Activated CD4-positive, CD25-positive, alpha-beta regulatory T cell treated with anti-CD3 and anti-CD28 coated beads, Interleukin-2, amount 50 U/mL, for 24 hours (primary cell): ENCODE results near the gene FOXK2.

Source experiments
- ATAC-seq, 2 donors: fragments of 150-1000 bp; cut with Tn5 transposase; one replicate each; pipeline ENCODE4 v1.10.0; 2021; ENCODE audit warnings: mild to moderate bottlenecking in 1 of 2, moderate library complexity in 1 of 2

FOXK2 gene

DNA sequence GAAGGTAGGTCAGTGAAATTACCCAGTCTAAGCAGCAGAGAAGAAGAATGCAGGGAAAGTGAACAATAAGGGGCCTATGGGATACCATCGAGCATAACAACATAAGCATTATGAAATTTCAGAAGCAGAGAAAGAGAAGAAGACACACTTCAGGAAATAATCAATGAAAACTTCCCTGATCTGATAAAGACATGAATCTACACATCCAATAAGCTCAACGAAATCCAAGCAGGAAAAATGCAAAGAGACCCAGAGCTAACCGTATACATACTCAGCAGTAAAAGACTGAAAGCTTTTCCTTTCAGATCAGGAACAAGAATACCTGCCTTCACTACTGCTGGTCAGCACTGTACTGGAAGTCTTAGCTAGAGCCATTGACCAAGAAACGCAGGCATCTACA lies 90.1 kb downstream of the FOXK2 start:
- no peak for ATAC-seq

DNA sequence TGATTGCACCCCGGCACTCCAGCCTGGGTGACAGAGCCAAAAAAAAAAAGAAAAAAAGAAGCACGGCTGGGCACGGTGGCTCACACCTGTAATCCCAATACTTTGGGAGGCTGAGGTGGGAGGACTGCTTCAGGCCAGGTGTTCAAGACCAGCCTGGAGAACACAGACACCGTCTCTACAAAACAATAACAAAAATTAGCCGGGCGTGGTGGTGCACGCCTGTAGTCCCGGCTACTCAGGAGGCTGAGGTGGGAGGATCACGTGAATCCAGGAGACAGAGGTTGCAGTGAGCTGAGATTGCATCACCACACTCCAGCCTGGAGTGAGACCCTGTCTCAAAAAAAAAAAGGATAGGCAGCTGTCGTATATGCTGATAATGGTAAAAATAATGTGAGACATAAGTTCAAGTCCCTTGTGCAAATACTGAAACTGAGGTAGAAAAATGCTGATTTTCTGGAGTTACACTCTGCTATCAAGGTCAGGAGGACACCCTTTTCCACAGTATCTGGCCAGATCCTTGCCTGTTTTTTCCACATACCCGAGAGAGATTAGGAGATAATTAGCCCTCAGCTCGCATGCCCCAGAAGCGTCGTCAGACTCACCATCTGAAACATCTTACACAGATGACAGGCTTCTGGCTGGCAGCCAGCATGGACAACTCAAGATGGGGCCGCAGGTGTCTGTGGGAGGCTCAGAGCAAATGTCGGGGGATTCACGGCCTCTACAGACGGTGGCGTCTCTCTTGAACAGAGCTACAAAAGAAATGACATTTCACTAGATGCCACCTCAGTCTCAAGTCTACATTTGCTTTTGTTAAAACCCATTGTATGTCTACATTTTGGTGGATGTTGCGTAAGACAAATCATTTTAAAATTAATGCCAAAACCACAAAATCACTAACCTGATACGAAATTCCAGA lies 91.9 kb downstream of the FOXK2 start:
- no peak for ATAC-seq

DNA sequence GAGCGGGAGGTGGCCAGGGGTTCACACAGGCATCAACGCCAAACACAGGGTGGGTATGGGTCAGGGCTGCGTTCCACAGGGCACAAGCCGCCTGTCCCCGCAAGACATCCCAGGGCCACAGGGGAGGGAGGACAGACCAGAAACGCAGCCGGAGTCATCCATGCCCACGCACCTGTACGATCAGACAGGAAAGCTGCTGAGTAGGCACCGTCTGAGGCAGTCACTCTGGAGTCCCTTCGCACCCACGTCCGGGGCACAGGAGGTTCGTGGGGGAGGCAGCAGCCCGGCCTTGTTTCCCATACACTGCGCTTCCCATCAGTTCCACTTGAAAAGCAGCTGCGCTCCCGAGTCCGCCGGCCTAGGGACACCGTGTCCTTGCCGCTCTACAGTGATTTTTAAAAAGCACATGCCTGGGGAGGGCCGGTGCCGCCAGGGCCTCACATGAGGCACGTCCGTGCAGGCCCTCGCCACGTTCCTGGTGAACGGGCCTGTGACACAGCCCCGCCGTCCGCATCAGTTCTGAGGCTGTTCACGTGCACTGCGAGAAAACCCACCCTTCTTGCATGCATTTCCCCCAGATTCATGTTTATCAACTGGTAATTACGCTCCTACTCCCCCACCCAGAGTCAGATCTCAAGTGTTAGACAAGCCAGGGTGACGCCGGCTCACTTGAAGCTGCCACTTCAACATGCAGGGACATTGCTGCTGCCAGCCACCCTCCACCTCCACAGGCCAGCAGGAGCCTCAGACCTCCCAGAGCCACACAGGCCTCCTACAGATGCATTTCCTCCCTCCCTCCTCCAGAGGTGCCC lies 94.0 kb downstream of the FOXK2 start:
- no peak for ATAC-seq

DNA sequence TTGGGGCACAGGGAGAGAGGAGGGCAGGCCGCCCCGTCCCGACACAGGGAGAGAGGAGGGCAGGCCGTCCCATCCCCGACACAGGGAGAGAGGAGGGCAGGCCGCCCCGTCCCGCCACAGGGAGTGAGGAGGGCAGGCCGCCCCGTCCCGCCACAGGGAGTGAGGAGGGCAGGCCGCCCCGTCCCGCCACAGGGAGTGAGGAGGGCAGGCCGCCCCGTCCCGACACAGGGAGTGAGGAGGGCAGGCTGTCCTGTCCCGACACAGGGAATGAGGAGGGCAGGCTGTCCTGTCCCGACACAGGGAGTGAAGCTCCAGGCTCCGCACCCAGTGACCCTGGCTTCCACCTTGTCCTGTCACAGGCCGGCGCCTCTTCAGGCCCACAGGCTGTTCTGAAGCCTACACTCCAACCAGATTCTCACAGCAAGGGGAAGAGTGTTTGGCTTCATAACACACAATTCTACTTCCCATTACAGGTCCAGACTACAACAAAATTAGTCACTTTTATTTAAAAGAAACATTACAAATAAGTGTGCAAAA lies 94.6 kb downstream of the FOXK2 start:
- ATAC-seq = no peak

DNA sequence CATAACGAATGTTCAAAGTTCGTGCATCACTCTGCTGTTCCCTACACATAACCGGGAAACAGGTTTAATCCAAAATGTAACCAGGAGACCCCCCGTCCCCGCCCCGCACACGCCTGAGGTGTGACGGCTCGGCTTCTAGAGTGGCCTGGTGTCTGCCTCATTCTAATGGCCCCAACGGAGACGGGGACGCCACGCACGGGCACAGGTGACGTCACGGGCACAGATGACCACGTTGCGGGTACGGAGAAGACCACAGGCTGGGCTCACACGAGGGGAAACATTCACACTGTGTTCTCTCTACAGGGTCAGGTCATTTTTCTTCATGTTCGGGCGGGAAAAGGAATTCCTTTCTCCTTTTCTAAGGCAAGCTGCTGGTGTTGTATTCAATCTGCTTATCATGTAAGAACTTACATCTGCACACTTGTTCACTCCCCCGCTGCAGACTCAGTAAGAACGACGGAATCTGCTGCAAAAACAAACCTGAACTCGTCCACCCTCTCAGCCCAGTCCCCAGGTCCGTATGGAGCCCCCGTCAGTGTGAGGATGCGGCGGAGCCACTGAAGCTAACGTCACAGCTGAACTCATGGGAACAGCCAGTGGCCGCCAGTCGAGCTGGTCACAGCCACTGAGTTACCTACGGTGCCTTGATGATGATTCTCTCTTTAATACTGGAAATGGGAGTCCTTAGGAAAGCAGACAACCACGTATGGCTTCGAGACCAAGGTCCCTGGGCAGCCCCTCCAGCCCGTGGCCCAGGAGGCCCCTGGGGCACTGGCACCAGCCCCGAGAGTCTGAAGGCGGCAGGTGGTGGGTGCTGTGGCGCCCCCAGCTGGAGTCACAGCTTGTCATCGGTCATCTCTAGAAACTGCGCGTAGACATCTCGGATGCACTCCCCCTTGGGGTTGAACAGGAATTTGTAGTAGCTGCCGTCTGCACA lies 95.8 kb downstream of the FOXK2 start:
- no peak for ATAC-seq

DNA sequence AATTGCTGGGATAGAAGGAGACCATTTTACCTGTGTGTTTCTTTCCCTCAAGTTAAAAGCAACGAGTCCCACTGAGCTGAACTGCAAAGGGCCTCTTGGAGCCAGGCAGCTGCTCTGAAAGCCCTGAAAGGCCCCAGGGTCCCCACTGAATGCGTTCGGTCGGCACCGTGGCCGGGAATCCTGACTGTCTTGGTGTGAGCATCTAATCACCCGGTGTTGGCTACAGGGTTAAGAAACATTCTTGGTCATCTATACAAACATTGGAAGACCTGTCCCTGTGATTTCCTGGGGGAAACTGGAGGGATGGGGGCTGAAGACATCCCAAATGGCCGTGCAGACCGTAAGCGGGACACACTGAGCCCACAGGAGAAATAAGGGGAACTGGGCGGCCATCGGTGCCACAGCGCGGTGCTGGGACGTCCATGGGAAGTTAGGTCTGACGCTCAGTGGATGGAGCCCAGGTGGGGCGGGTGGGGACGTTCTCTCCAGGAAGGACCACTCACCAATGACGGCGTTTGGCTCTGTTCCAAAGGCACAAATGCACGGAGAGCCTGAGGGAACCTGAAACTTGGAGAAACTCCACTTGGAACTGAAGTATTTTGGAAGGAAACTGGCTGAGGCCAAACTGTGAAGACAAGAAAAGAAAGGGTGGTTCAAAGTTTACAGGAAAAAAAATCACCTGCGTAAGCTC lies 96.6 kb downstream of the FOXK2 start:
- ATAC-seq = no peak

DNA sequence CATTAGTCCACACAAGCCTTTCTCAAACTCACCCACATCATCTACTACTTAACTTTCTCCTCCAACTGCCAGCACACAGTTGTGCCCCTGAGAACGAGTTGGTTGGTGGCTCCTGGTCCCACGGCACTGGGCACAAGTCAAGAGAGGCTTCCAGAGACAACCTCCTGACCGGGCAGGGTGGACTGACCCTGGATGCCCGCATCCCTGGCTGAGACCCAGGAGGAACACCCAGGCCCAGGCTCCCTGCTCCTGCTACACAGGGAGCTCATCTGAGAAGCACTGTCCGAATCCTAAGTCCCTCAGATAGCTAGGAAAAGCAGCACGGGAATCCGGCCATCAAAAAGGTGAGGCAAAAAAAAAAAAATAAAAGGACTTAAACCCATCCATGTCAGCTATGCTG lies 99.7 kb downstream of the FOXK2 start:
- no peak for ATAC-seq

DNA sequence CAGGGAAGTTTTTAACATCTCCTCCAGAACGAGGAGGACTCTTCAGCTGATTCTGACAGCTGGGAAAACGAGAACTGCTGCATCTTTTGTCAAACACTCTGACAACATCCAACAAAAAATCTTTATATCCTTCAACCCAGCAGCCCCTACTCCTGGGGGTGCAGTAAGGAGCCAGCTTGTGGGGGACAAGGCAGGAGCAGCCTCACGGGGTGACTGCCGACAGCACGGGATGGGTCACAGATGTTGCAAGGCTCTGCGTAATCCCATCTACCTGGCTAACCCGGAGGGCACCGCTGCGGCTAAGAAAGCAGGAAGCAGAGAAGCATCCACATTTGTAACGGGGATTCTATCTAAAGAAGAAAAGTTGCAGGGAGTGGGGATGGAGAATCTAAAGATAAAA lies 100.1 kb downstream of the FOXK2 start:
- ATAC-seq = no peak

DNA sequence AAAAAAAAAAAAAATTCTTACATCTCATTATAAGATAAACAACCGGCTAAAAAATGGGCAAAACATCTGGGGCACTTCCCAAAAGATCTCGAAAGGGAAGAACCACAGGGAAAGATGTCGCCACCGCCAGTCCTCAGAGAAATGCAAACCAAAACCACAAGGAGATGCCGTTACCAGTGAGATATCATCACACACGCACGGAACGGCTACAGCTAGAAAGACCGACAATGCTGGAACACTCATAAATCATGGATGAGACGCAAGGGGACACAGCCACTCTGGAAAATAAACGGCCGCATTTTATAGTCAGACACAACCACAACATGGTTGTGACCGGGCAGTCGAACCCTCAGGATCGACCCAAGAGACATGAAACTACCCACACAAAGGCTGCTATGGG lies 104.2 kb downstream of the FOXK2 start:
- ATAC-seq = no peak

DNA sequence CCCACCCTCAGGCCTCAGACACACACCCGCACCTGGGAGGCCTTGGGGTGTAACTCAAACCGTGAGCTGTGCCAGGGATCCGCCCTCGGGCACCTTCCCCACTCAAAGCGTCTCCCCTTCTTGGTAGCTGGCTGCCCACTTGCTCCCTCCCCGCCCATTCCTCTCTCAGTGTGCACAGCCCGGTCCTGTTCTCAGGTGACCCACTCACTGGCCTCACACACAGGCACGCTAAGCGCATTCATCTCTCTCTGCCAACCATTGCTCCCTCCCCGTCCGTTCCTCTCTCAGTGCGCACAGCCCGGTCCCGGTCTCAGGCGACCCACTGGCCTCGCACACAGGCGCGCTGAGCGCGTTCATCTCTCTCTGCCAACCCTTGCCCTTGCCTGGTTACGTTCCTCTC lies 107.9 kb downstream of the FOXK2 start:
- no peak for ATAC-seq

DNA sequence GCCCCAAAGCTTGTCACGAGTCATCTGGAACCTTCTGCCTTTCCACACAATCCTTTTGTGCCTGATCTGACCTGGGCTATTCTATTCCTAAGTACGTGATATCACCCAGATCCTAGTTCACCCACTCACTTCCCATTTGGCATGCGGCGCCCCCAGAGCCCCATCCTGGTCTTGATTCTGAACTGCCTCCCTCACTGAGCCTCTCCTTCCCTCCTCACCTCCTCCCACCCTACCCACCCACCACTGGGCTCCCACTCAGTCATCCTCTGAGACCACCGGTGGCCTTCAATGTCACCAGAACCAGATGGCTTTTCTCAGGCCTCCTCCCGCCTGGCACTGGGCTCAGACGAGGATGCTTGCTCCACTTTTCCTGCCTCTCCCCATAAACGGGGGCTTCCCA lies 110.2 kb downstream of the FOXK2 start:
- ATAC-seq = no peak

DNA sequence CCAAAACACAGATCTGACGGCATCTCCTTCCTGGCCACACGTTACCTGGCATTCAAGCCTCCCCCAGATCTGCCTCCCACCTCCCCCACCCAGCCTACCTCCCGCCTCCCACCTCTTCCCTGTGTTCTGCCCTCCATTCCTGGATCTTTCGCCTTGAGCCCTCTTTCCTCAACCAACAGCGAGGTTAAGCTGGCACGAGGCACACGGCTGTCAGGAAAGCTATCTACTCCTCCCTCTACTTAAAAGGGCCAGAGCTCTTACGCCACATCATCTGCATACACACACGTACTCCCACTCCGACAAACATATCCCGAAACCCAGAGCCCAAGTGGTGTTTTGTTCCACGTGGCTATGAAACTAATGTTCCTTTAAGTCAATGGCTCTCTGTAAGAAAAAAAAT lies 110.7 kb downstream of the FOXK2 start:
- no peak for ATAC-seq

DNA sequence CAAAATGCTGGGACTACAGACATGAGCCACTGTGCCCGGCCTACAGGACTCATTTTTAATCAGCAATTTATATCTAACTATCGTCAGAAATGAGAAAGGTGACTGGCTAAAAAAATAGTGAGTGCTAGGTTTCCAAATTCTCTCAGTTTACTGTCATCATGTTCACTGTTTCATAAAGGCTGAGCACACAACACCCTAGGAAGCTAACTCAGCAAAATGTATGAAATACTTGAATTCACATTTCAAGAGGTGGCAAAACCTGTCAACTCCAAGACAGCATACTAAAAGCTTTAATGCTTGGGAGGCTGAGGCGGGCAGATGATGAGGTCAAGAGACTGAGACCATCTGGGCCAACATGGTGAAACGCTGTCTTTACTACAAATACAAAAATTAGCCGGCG lies 112.0 kb downstream of the FOXK2 start:
- ATAC-seq = no peak

DNA sequence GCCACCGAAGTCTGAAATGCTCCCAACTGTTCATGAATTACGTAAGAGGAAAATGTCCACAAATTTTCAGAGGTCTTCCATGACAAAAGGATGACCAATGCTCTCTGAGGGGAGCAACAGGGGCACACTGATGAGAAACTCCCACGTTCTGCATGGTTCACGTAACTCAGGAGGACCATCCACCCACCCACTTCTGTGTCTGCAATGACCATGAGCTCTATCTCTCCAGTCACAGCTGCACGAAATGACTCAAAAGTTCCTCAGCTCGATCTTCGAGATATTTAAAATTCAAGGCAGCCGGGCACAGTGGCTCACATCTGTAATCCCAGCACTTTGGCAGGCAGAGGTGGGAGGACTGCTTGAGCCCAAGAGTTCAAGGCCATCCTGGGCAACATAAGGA lies 112.9 kb downstream of the FOXK2 start:
- no peak for ATAC-seq

DNA sequence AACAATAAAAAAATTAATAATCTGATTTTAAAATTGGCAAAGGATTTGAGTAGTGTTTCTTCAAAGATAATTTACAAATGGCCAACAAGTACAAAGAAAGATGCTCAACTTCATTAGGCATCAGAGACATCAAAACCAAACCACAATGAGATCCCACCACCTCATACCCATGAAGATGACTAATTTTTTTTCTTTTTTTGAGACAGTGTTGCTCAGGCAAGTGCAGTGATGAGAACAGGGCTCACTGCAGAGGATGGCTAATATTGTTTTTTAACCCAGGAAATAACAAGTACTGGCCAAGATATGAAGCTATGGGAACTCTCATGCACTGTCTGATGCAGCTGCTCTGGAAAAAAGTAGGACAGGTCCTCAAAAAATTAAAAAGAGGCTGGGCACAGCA lies 113.8 kb downstream of the FOXK2 start:
- peak in 1 of 2 donors; percentile 79 for ATAC-seq

DNA sequence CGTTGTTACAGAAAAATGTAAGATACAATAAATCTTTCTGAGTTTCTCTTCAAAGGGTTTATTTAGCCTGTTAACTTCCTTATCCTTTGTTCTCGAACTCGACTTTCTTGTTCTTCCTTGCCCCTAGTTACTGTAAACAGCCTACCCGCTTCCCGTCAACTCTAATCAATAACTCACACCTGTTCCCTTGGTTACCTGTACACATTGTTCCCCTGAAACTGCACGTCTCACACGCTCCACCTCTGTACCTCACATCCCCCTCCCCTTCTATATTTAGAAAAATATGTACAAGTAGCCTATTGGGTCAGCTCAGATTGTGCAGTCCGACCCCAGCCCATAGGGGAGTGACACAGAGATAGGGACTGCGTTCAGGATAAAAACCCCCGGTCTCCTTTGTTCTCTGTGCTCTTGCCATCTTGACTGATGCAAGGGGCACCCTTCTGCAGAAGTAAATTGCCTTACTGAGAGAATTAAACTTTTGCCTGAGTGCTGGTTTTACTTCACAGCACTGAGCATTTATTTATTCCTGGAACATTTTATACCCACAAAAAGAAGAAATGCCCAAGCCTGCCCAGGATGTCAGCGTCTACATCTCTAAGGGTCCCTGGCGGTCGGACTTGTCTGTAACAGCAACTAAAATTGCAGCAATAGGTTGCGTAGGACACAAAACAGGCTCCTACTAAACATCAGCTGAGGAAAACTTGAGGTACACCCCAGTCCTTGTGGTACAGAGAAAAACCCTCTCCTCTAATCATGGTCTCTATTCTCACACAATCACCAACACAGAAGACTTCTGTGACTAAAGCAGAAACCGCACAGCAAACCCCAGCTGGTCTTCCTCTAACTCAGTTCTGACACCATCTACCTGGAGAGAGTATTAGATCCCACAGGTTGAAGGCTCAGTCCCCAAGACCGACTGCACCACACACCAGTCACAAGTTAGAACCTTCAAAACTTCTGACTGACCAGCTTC lies 117.4 kb downstream of the FOXK2 start:
- no peak for ATAC-seq

DNA sequence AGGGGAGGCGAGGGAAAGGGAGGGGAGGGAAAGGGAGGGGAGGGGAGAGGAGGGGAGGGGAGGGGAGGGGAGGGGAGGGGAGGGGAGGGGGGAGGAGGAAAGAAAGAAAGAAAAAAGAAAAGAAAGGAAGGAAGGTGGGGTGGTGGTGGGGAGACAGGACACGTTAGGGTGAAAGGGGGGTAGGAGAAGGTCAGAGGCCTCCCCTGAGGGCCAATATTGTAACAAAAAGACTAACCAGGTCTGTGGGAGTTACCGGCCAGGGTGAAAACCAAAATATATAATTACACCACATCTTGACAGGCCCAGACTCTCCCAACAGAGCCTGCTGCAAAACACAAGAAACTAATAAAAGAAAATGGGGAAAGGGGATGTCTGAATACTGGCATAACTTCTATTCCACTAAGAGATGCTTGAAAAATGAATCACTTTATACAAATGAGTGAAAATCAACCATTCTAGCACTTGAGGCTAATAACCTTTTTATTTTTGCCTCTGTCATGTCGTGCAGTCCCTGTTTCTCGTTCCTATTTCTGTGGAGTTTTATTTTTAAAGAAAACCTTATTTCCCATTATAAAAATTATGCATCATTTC lies 118.7 kb downstream of the FOXK2 start:
- ATAC-seq = no peak

DNA sequence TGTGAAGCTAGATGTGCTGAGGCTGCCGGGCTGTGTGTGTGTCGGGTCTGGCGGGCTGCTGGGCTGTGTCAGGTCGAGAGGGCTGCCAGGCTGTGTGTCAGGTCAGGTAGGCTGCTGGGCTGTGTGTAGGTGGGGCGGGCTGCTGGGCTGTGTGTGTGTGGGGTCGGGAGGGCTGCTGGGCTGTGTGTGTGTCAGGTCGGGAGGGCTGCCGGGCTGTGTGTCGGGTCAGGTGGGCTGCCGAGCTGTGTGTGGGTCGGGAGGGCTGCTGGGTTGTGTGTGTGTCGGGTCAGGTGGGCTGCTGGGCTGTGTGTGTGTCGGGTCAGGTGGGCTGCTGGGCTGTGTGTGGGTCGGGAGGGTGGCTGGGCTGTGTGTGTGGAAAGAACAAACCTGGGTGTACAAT lies 120.1 kb downstream of the FOXK2 start:
- ATAC-seq = no peak

DNA sequence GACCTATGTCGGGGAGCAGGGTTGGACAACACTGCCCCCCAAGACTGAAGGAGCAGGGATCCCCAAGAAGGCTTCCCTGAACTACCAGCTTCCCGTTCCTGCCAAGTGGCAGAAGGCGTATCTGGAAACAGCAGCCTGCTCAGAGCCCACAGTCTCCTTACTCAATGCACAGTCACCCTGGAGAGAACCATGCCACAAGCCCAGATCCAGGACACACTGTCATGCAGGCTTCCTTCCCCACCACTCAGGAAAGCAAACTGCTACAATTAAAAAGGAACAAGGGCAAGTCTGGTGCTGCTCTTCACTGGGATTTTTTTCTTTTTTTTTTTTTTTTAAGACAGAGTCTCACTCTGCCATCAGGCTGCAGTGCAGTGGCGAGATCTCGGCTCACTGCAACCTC lies 120.5 kb downstream of the FOXK2 start:
- ATAC-seq = no peak

DNA sequence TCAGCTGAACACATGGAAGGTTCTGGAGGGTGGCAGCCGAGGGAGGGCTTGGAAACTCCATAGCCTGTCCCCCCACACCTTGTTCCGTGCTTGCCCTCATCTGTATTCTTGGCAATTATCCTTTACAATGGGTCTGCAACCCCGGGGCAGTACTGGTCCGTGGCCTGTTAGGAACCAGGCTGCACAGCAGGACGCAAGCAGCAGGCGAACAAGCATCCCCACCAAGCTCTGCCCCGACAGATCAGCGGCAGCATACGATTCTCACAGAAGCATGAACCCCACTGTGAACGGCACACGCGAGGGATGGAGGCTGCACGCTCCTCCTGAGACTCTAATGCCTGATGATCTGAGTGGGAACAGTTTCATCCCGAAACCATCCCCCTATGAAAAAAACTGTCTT lies 122.5 kb downstream of the FOXK2 start:
- no peak for ATAC-seq
